ENCODE data around the gene FGD4.

GRCh38 chr12:32448586-32448985, 49.2 kb downstream of the FGD4 start:
- TF ChIP-seq CTCF (IDR thresholded peaks at IDR 0.05) = no peak
- no peak for TF ChIP-seq POLR2AphosphoS5 (IDR thresholded peaks at IDR 0.05)
